Endothelial cell of umbilical vein (primary cell): ENCODE data around the gene C6orf136. TPM values are rescaled to one million over a fixed set of nuclear protein-coding genes. Genes with fewer than 3 reads are reported as not detected.

ENCODE experiments used
- BruUV-seq: library from RNA; stranded (reverse); fragments of 400-500 nt; replicated peaks from 2 replicates; lab custom pipeline; 2021; lab: Mats Ljungman, UMichigan
- CTCF ChIA-PET: fragments of 300-600, 350-600 bp; sonication (Branson Sonifier 250); formaldehyde crosslinking; loops from one replicate; lab custom pipeline; 2021; ENCODE audit warnings: antibody characterized with exemption, inconsistent platforms; lab: Charles Lee
- POLR2A ChIA-PET: fragments of 300-600, 350-600 bp; sonication (Branson Sonifier 250); formaldehyde crosslinking; loops from one replicate; lab custom pipeline; 2021; ENCODE audit warnings: antibody characterized with exemption, inconsistent platforms; lab: Charles Lee
- DNase-seq: peaks from one replicate; pipeline ENCODE4 v3.0.0-alpha.2; 2011; ENCODE audit warnings: low read depth, low spot score
- FAIRE-seq: peaks from 2 replicates; lab custom pipeline; 2011; peaks lifted over from hg19 to GRCh38; lab: Jason Lieb, UNC
- H2AFZ ChIP-seq: 2 replicates; pipeline ENCODE4 v1.6.0; 2012; ENCODE audit warnings: low read depth, low read length, control low read depth, inconsistent platforms
- H3K27ac ChIP-seq: 2 replicates; pipeline ENCODE4 v1.5.1; 2011; ENCODE audit warnings: low read depth, mild to moderate bottlenecking, control low read depth, low read length, moderate library complexity; ENCODE audit not compliant: insufficient read depth
- H3K27me3 ChIP-seq, 2 experiments: 2 replicates each; pipeline versions ENCODE4 v1.6.0 to v1.6.1; 2011; ENCODE audit warnings: low read length in 2 of 2, mixed read lengths in 1 of 2; ENCODE audit not compliant: control insufficient read depth in 2 of 2, insufficient read depth in 2 of 2
- H3K36me3 ChIP-seq, 2 experiments: 2 replicates in 1 of 2; 3 replicates in 1 of 2; pipeline ENCODE4 v1.5.1; 2011; ENCODE audit warnings: low read length in 2 of 2, mild to moderate bottlenecking in 1 of 2, moderate library complexity in 1 of 2; ENCODE audit not compliant: control insufficient read depth in 2 of 2, insufficient read depth in 2 of 2; ENCODE audit errors: extremely low read depth in 1 of 2
- H3K4me1 ChIP-seq: 3 replicates; pipeline ENCODE4 v1.5.1; 2011; ENCODE audit warnings: mild to moderate bottlenecking, low read length; ENCODE audit not compliant: control insufficient read depth, insufficient read depth; ENCODE audit errors: extremely low read depth
- H3K4me2 ChIP-seq: 2 replicates; pipeline ENCODE4 v1.6.1; 2011; ENCODE audit warnings: low read length, control low read depth, mixed read lengths; ENCODE audit not compliant: insufficient read depth
- H3K4me3 ChIP-seq, 3 experiments: fragments of 200-600 bp in 1 of 3; sonication (generic), shearing (Covaris generic) in 1 of 3; replicated peaks in 1 of 3; 2 replicates each; pipeline ENCODE4 v1.5.1; 2011 to 2016; ENCODE audit warnings: control low read depth in 3 of 3, low read length in 3 of 3, mild to moderate bottlenecking in 2 of 3, inconsistent platforms in 1 of 3, low read depth in 1 of 3, moderate library complexity in 1 of 3; ENCODE audit not compliant: insufficient read depth in 1 of 3
- H3K79me2 ChIP-seq: 2 replicates; pipeline ENCODE4 v1.6.0; 2012; ENCODE audit warnings: low read length, inconsistent platforms; ENCODE audit not compliant: control insufficient read depth, insufficient read depth
- H3K9ac ChIP-seq: replicated peaks from 2 replicates; pipeline ENCODE3; 2011; ENCODE audit warnings: low read length, control low read depth; ENCODE audit not compliant: insufficient read depth; ENCODE audit errors: extremely low read depth
- H3K9me1 ChIP-seq: replicated peaks from 3 replicates; pipeline ENCODE4 v1.6.0; 2011; ENCODE audit warnings: mild to moderate bottlenecking, low read length; ENCODE audit not compliant: control insufficient read depth, insufficient read depth; ENCODE audit errors: extremely low read depth
- H3K9me3 ChIP-seq: replicated peaks from 2 replicates; pipeline ENCODE4 v1.5.1; 2012; ENCODE audit warnings: low read length, inconsistent platforms; ENCODE audit not compliant: control insufficient read depth, insufficient read depth
- H4K20me1 ChIP-seq: replicated peaks from 2 replicates; pipeline ENCODE3; 2011; ENCODE audit warnings: mild to moderate bottlenecking, low read length; ENCODE audit not compliant: control insufficient read depth, insufficient read depth; ENCODE audit errors: extremely low read depth
- CTCF ChIP-seq, 2 donors: IDR thresholded peaks; 1 replicate in 1 of 2; 2 replicates in 1 of 2; pipeline ENCODE4 v1.5.1; 2011; ENCODE audit warnings: low read length in 2 of 2, mild to moderate bottlenecking in 2 of 2, moderate library complexity in 2 of 2, control low read depth in 1 of 2, inconsistent platforms in 1 of 2, low read depth in 1 of 2; ENCODE audit not compliant: insufficient read depth in 1 of 2; ENCODE audit errors: extremely low read depth in 1 of 2
- EZH2 ChIP-seq: IDR thresholded peaks from 2 replicates; pipeline ENCODE4 v1.6.1; 2012; ENCODE audit warnings: borderline replicate concordance, low read depth, mild to moderate bottlenecking, moderate library complexity, low read length, inconsistent platforms; ENCODE audit not compliant: severe bottlenecking
- FOS ChIP-seq: IDR thresholded peaks from 2 replicates; pipeline ENCODE4 v1.6.1; 2011; ENCODE audit warnings: mild to moderate bottlenecking, low read length, moderate library complexity, borderline replicate concordance; ENCODE audit not compliant: insufficient read depth
- GATA2 ChIP-seq: IDR thresholded peaks from 2 replicates; pipeline ENCODE4 v1.7.0; 2011; ENCODE audit warnings: low read depth, mild to moderate bottlenecking, moderate library complexity, mixed read lengths, low read length; ENCODE audit not compliant: insufficient read length, insufficient read depth
- JUN ChIP-seq: IDR thresholded peaks from 2 replicates; pipeline ENCODE4 v1.6.1; 2011; ENCODE audit warnings: borderline replicate concordance, low read depth; ENCODE audit not compliant: insufficient read length, insufficient read depth
- MAX ChIP-seq: IDR thresholded peaks from 2 replicates; pipeline ENCODE4 v1.6.1; 2011; ENCODE audit not compliant: insufficient read depth, insufficient read length
- MYC ChIP-seq: IDR thresholded peaks from one replicate; pipeline ENCODE4 v1.6.1; 2011; ENCODE audit warnings: mild to moderate bottlenecking, low read depth, low read length
- POLR2A ChIP-seq: IDR thresholded peaks from 2 replicates; pipeline ENCODE4 v1.6.1; 2012; ENCODE audit warnings: low read depth, mild to moderate bottlenecking, control low read depth, low read length
- POLR2AphosphoS5 ChIP-seq: IDR thresholded peaks from 2 replicates; pipeline ENCODE4 v1.6.1; 2012; ENCODE audit warnings: low read depth, mild to moderate bottlenecking, control low read depth, low read length, moderate library complexity; ENCODE audit not compliant: insufficient read depth
- dilution Hi-C: fragments of 300-500 bp; cut with MboI; formaldehyde crosslinking; loops from one replicate; pipeline ENCODE4 v1.15.0; 2019; ENCODE audit warnings: low sequenced_read_pairs; ENCODE audit not compliant: extremely low pct_ligation_motif_present
- intact Hi-C: fragments of 100-400 bp; cut with micrococcal nuclease; formaldehyde crosslinking; loops from one replicate; pipeline ENCODE4 v1.10.0; 2022
- polyA plus RNA-seq, 4 experiments: library from polyadenylated mRNA; depleted of rRNA in 3 of 4; stranded (reverse) in 3 of 4; unstranded in 1 of 4; fragments of >200 nt; gene quantifications; 2 replicates each; pipeline versions ENCODE4 v1.2.1 to v1.2.3, GENCODE V29; 2011 to 2012; ENCODE audit warnings: missing spikeins in 1 of 4
- total RNA-seq: library from RNA; stranded (reverse); gene quantifications from 2 replicates; pipeline ENCODE4 v1.2.3, GENCODE V29; 2021

Gene C6orf136
- total and polyA plus RNA-seq, 2 donors (not counting 3 experiments of a cell fraction or from before 2014, with no cell fraction given) = 19.1 to 21.0 TPM

GRCh38 chr6:30654798-30655742, 8.1 kb downstream of the C6orf136 start:
- Histone ChIP-seq H3K9me1 (no peaks in the 10 kb centered on the region), H3K27me3 (no peaks in the 10 kb centered on the region), H3K27ac (no peak overlapping the region), H3K9ac (no peak overlapping the region), H3K9me3 (no peaks in the 10 kb centered on the region), H3K4me1 (no peaks in the 10 kb centered on the region), H3K36me3 (peaks cover 19 to 52% of the 10 kb centered on the region in 2 experiments), H3K4me3 (no peak overlapping the region), H3K4me2 (no peak overlapping the region), H3K79me2 (no peaks in the 10 kb centered on the region), H2AFZ (no peak overlapping the region), H4K20me1 (no peaks in the 10 kb centered on the region)
- FAIRE-seq (no peak), DNase-seq (no peak)
- TSS peak; percentile 58 for BruUV-seq
- POLR2A ChIA-PET = no interaction called here
- CTCF ChIA-PET = no interaction called here
- dilution Hi-C loops = no loop called here
- intact Hi-C loops = no loop called here
- TF ChIP-seq POLR2A = no peak
- no peak for TF ChIP-seq MYC
- no peak for TF ChIP-seq GATA2
- TF ChIP-seq FOS = no peak
- TF ChIP-seq EZH2 = no peak
- no peak for TF ChIP-seq CTCF (IDR thresholded peaks at IDR 0.05; ENCODE audit: extremely low read depth in 1 of 2, insufficient read depth in 1 of 2, low read depth in 1 of 2, low read length in 2 of 2)
- TF ChIP-seq MAX = no peak
- TF ChIP-seq JUN = no peak
- TF ChIP-seq POLR2AphosphoS5 = no peak
